IMR-90 (cell line): ENCODE measurements around the gene PAXX. TPM values are rescaled to one million over a fixed set of nuclear protein-coding genes. Genes with fewer than 3 reads are reported as not detected.
A peak's percentile ranks its signal among the peaks of the same experiment; 100 is the strongest.

Experiments used
- ATAC-seq: fragments of 200-7000 bp; cut with Tn5 transposase; 2 replicates; pipeline ENCODE4 v1.9.1; 2020; ENCODE audit warnings: low read depth, mild to moderate bottlenecking, moderate library complexity
- BruUV-seq: library from RNA; stranded (reverse); fragments of 400-500 nt; replicated peaks from 2 replicates; lab custom pipeline; 2021; lab: Mats Ljungman, UMichigan
- CTCF ChIA-PET: fragments of 300-600 bp; formaldehyde crosslinking; extraction: SDS; loops from one replicate; lab custom pipeline; 2021; ENCODE audit warnings: antibody characterized with exemption; lab: Yijun Ruan, JAX
- POLR2A ChIA-PET: fragments of 300-600 bp; sonication (Branson Sonifier 250); formaldehyde crosslinking; loops from one replicate; lab custom pipeline; 2022; ENCODE audit warnings: antibody characterized with exemption; ENCODE audit not compliant: unreplicated experiment; lab: Charles Lee
- DNase-seq: peaks from one replicate; pipeline ENCODE4 v3.0.0; 2013
- H2AFZ ChIP-seq: replicated peaks from 2 replicates; pipeline ENCODE3; 2013; ENCODE audit warnings: low read length, mild to moderate bottlenecking; ENCODE audit not compliant: poor library complexity
- H2AK5ac ChIP-seq: 2 replicates; pipeline ENCODE4 v1.6.1; 2013; ENCODE audit warnings: low read depth, low read length, inconsistent platforms
- H2AK9ac ChIP-seq: replicated peaks from 2 replicates; pipeline ENCODE3; 2013; ENCODE audit warnings: mild to moderate bottlenecking, low read depth, low read length, moderate library complexity; ENCODE audit not compliant: poor library complexity
- H2BK120ac ChIP-seq: 2 replicates; pipeline ENCODE4 v1.6.1; 2013; ENCODE audit warnings: low read depth, low read length, inconsistent platforms
- H2BK15ac ChIP-seq: 3 replicates; pipeline ENCODE4 v1.6.1; 2013; ENCODE audit warnings: low read depth, low read length, inconsistent platforms
- H2BK20ac ChIP-seq: 2 replicates; pipeline ENCODE4 v1.6.1; 2013; ENCODE audit warnings: low read depth, mild to moderate bottlenecking, inconsistent platforms, low read length, moderate library complexity
- H2BK5ac ChIP-seq: 2 replicates; pipeline ENCODE4 v1.6.1; 2013; ENCODE audit warnings: mild to moderate bottlenecking, low read depth, low read length, inconsistent platforms; ENCODE audit not compliant: poor library complexity, severe bottlenecking
- H3K14ac ChIP-seq: replicated peaks from 2 replicates; pipeline ENCODE4 v1.6.1; 2013; ENCODE audit warnings: low read depth, low read length, inconsistent platforms
- H3K18ac ChIP-seq: 2 replicates; pipeline ENCODE4 v1.6.1; 2013; ENCODE audit warnings: low read depth, low read length, control low read depth
- H3K23ac ChIP-seq: 2 replicates; pipeline ENCODE4 v1.6.1; 2013; ENCODE audit warnings: low read depth, low read length, inconsistent platforms
- H3K27ac ChIP-seq: 2 replicates; pipeline ENCODE4 v1.5.1; 2013; ENCODE audit warnings: mild to moderate bottlenecking, control low read depth, low read length; ENCODE audit not compliant: insufficient read depth
- H3K27me3 ChIP-seq: 2 replicates; pipeline ENCODE4 v1.6.1; 2013; ENCODE audit warnings: low read length; ENCODE audit not compliant: control insufficient read depth, insufficient read depth
- H3K36me3 ChIP-seq: 2 replicates; pipeline ENCODE4 v1.6.1; 2013; ENCODE audit warnings: low read length, mixed read lengths; ENCODE audit not compliant: control insufficient read depth, insufficient read depth
- H3K4ac ChIP-seq: 2 replicates; pipeline ENCODE4 v1.6.1; 2013; ENCODE audit warnings: low read depth, low read length, inconsistent platforms
- H3K4me1 ChIP-seq: 2 replicates; pipeline ENCODE4 v1.6.1; 2013; ENCODE audit warnings: low read length, mixed read lengths; ENCODE audit not compliant: control insufficient read depth, insufficient read depth
- H3K4me2 ChIP-seq: 2 replicates; pipeline ENCODE4 v1.6.1; 2013; ENCODE audit warnings: low read depth, mild to moderate bottlenecking, control low read depth, low read length, moderate library complexity
- H3K4me3 ChIP-seq: 2 replicates; pipeline ENCODE4 v1.5.1; 2013; ENCODE audit warnings: low read depth, mild to moderate bottlenecking, control low read depth, low read length, moderate library complexity; ENCODE audit not compliant: insufficient read depth
- H3K56ac ChIP-seq: 2 replicates; pipeline ENCODE4 v1.6.1; 2013; ENCODE audit warnings: low read length, inconsistent platforms; ENCODE audit not compliant: insufficient read depth; ENCODE audit errors: extremely low read depth
- H3K79me1 ChIP-seq, 2 experiments: 2 replicates each; pipeline ENCODE4 v1.6.1; 2013; ENCODE audit warnings: low read length in 2 of 2, inconsistent platforms in 1 of 2, low read depth in 1 of 2
- H3K9ac ChIP-seq: 2 replicates; pipeline ENCODE4 v1.6.1; 2013; ENCODE audit warnings: low read depth, low read length, control low read depth
- H3K9me1 ChIP-seq: 2 replicates; pipeline ENCODE4 v1.6.1; 2013; ENCODE audit warnings: low read length, inconsistent platforms; ENCODE audit not compliant: insufficient read depth
- H3K9me3 ChIP-seq: 2 replicates; pipeline ENCODE4 v1.6.1; 2013; ENCODE audit warnings: low read length; ENCODE audit not compliant: control insufficient read depth, insufficient read depth
- H4K20me1 ChIP-seq: 2 replicates; pipeline ENCODE4 v1.6.1; 2013; ENCODE audit warnings: low read length, inconsistent platforms; ENCODE audit not compliant: insufficient read depth
- H4K5ac ChIP-seq: 2 replicates; pipeline ENCODE4 v1.6.1; 2013; ENCODE audit warnings: mild to moderate bottlenecking, low read depth, low read length, control low read depth
- H4K8ac ChIP-seq, 2 experiments: 2 replicates each; pipeline ENCODE4 v1.6.1; 2013; ENCODE audit warnings: low read depth in 2 of 2, low read length in 2 of 2, control low read depth in 1 of 2, inconsistent platforms in 1 of 2
- H4K91ac ChIP-seq: 2 replicates; pipeline ENCODE4 v1.6.1; 2013; ENCODE audit warnings: low read depth, low read length, inconsistent platforms; ENCODE audit not compliant: insufficient read depth
- CEBPB ChIP-seq: IDR thresholded peaks from 2 replicates; pipeline ENCODE4 v1.6.1; 2012; ENCODE audit warnings: low read depth, low read length, improper control_type of control experiment
- FOS ChIP-seq: fragments of 150-350 bp; IDR thresholded peaks from 2 replicates; pipeline ENCODE4 v1.6.1; 2016; ENCODE audit warnings: low read depth, low read length
- MAFK ChIP-seq: IDR thresholded peaks from 2 replicates; pipeline ENCODE4 v1.6.1; 2012; ENCODE audit warnings: low read depth, low read length, improper control_type of control experiment
- MAZ ChIP-seq: IDR thresholded peaks from 2 replicates; pipeline ENCODE4 v1.6.1; 2012; ENCODE audit warnings: low read depth, mild to moderate bottlenecking, low read length, improper control_type of control experiment, moderate library complexity, borderline replicate concordance
- MXI1 ChIP-seq: IDR thresholded peaks from 2 replicates; pipeline ENCODE4 v1.6.1; 2012; ENCODE audit warnings: low read depth, mild to moderate bottlenecking, low read length, moderate library complexity, borderline replicate concordance
- NFE2L2 ChIP-seq: fragments of 150-350 bp; IDR thresholded peaks from 2 replicates; pipeline ENCODE4 v1.6.1; 2016; ENCODE audit warnings: low read depth, mild to moderate bottlenecking, low read length
- POLR2A ChIP-seq: IDR thresholded peaks from 2 replicates; pipeline ENCODE4 v1.6.1; 2012; ENCODE audit warnings: mild to moderate bottlenecking, low read depth, low read length
- RAD21 ChIP-seq: IDR thresholded peaks from 2 replicates; pipeline ENCODE4 v1.6.1; 2012; ENCODE audit warnings: low read length, improper control_type of control experiment
- RCOR1 ChIP-seq: IDR thresholded peaks from 2 replicates; pipeline ENCODE4 v1.6.1; 2012; ENCODE audit warnings: mild to moderate bottlenecking, low read length, improper control_type of control experiment; ENCODE audit not compliant: insufficient replicate concordance
- SMC3 ChIP-seq: fragments of 150-350 bp; IDR thresholded peaks from 2 replicates; pipeline ENCODE4 v1.6.1; 2016; ENCODE audit warnings: low read depth, mild to moderate bottlenecking, antibody characterized with exemption, low read length, moderate library complexity
- WGBS, 2 experiments: methylation state at CpG; one replicate each; pipeline versions ENCODE4 v1.1.5 to v1.1.7; 2013; ENCODE audit warnings: missing lambda C conversion rate in 2 of 2; ENCODE audit not compliant: insufficient read length in 1 of 2; ENCODE audit errors: extremely low coverage in 2 of 2; 5-methylcytosine and 5-hydroxymethylcytosine counted together
- dilution Hi-C: fragments of 300-500 bp; cut with HindIII; formaldehyde crosslinking; loops from one replicate; pipeline ENCODE4 v1.14.3; 2018; ENCODE audit warnings: low sequenced_read_pairs; ENCODE audit not compliant: unreplicated experiment
- in situ Hi-C: fragments of 300-500 bp; cut with MboI; formaldehyde crosslinking; loops from 3 replicates; pipeline ENCODE4 v1.14.3; 2019; ENCODE audit warnings: low sequenced_read_pairs, inconsistent platforms, mixed read lengths
- intact Hi-C: fragments of 100-400 bp; cut with micrococcal nuclease; formaldehyde crosslinking; loops from 2 replicates; pipeline ENCODE4 v1.10.0; 2022
- polyA plus RNA-seq, 3 experiments: library from polyadenylated mRNA; depleted of rRNA; stranded (reverse); fragments of >200 nt; gene quantifications; 2 replicates each; pipeline ENCODE4 v1.2.3, GENCODE V29; 2012; ENCODE audit warnings: low replicate concordance in 1 of 3
- total RNA-seq: library from RNA; depleted of rRNA; stranded (reverse); fragments of >200 nt; gene quantifications from 2 replicates; pipeline ENCODE4 v1.2.3, GENCODE V29; 2012
- TF ChIP-seq, protein P1 (sequence below): fragments of 150-350 bp; IDR thresholded peaks from 2 replicates; pipeline ENCODE4 v1.6.1; 2017; ENCODE audit warnings: mild to moderate bottlenecking, antibody characterized with exemption, low read length, low read depth
- TF ChIP-seq, protein P2 (sequence below): conservative IDR thresholded peaks from 2 replicates; pipeline ENCODE4 v1.5.1; 2012; ENCODE audit warnings: mild to moderate bottlenecking, low read depth, low read length, improper control_type of control experiment
- TF ChIP-seq, protein P3 (sequence below): fragments of 150-350 bp; IDR thresholded peaks from 2 replicates; pipeline ENCODE4 v1.6.1; 2016; ENCODE audit warnings: low read depth, mild to moderate bottlenecking, low read length, moderate library complexity, borderline replicate concordance

PAXX gene
- total and polyA plus RNA-seq, 2 of the 4 experiments (the other 2 are of a cell fraction): 5.7 to 24.6 TPM

DNA sequence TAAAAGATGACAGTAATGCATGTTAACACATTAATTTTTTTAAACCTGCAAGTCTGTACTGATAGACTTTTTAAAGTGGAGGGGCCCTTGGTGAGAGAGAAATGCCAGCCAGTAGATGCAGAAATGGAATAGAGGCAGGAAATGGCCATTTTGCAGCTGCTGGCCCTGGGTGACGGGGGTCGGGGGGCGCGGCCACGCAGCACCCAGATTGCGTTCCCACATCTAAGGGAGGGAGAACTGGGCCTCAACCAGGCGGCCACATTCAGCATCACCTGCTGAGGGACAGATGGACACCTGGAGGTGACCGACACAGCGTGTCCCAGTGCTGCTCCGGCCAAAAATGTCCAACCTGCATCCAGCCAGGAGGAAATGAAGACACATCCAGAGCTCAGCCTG lies 10.4 kb downstream of the PAXX start:
- peaks cover 13% of the 10 kb centered on the region for H3K4me1 ChIP-seq
- peaks cover 10% of the 10 kb centered on the region for H3K9me1 ChIP-seq
- no peak overlapping the region for H3K4me3 ChIP-seq
- DNase-seq (no peak), ATAC-seq (no peak)
- no peaks in the 10 kb centered on the region for H3K9me3 ChIP-seq
- no TSS peak for BruUV-seq
- no peak overlapping the region for H2BK120ac ChIP-seq
- H2BK5ac ChIP-seq: no peak overlapping the region
- H2AK9ac ChIP-seq: no peak overlapping the region
- H2BK20ac ChIP-seq: no peak overlapping the region
- WGBS, 2 experiments: 81% methylated on average over 5 of the region's 10 CpGs; no CpG with 5 or more reads in 1 of the 2 experiments
- peaks cover 8% of the 10 kb centered on the region for H4K20me1 ChIP-seq
- ChIA-PET POLR2A (no interaction called here), CTCF (no interaction called here)
- no peak overlapping the region for H3K23ac ChIP-seq
- H3K27me3 ChIP-seq: no peaks in the 10 kb centered on the region
- in situ Hi-C loops: no loop called here
- no peak overlapping the region for H4K91ac ChIP-seq
- no peak overlapping the region for H4K8ac ChIP-seq
- H3K56ac ChIP-seq: no peak overlapping the region
- TF ChIP-seq SMC3 (no peak), MXI1 (no peak), FOS (no peak), RCOR1 (no peak), POLR2A (no peak), MAZ (no peak), RAD21 (no peak), MAFK (no peak), CEBPB (no peak), NFE2L2 (no peak)
- TF ChIP-seq, protein P1, sequence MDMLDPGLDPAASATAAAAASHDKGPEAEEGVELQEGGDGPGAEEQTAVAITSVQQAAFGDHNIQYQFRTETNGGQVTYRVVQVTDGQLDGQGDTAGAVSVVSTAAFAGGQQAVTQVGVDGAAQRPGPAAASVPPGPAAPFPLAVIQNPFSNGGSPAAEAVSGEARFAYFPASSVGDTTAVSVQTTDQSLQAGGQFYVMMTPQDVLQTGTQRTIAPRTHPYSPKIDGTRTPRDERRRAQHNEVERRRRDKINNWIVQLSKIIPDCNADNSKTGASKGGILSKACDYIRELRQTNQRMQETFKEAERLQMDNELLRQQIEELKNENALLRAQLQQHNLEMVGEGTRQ: no peak
- TF ChIP-seq, protein P2, sequence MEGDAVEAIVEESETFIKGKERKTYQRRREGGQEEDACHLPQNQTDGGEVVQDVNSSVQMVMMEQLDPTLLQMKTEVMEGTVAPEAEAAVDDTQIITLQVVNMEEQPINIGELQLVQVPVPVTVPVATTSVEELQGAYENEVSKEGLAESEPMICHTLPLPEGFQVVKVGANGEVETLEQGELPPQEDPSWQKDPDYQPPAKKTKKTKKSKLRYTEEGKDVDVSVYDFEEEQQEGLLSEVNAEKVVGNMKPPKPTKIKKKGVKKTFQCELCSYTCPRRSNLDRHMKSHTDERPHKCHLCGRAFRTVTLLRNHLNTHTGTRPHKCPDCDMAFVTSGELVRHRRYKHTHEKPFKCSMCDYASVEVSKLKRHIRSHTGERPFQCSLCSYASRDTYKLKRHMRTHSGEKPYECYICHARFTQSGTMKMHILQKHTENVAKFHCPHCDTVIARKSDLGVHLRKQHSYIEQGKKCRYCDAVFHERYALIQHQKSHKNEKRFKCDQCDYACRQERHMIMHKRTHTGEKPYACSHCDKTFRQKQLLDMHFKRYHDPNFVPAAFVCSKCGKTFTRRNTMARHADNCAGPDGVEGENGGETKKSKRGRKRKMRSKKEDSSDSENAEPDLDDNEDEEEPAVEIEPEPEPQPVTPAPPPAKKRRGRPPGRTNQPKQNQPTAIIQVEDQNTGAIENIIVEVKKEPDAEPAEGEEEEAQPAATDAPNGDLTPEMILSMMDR: no peak
- TF ChIP-seq, protein P3, sequence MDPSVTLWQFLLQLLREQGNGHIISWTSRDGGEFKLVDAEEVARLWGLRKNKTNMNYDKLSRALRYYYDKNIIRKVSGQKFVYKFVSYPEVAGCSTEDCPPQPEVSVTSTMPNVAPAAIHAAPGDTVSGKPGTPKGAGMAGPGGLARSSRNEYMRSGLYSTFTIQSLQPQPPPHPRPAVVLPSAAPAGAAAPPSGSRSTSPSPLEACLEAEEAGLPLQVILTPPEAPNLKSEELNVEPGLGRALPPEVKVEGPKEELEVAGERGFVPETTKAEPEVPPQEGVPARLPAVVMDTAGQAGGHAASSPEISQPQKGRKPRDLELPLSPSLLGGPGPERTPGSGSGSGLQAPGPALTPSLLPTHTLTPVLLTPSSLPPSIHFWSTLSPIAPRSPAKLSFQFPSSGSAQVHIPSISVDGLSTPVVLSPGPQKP: no peak
- intact Hi-C loops: no loop called here
- no peak overlapping the region for H4K5ac ChIP-seq
- H2BK15ac ChIP-seq: no peak overlapping the region
- no peak overlapping the region for H3K4me2 ChIP-seq
- H3K27ac ChIP-seq: no peak overlapping the region
- no peak overlapping the region for H2AFZ ChIP-seq
- dilution Hi-C loops: no loop called here
- H3K36me3 ChIP-seq: no peaks in the 10 kb centered on the region
- no peak overlapping the region for H3K9ac ChIP-seq
- 0 out of 2 replicates have a peak overlapping the region, but pooled peaks have one; percentile 16 for H2AK5ac ChIP-seq
- H3K79me1 ChIP-seq: no peaks in the 10 kb centered on the region
- H3K4ac ChIP-seq: no peak overlapping the region
- H3K18ac ChIP-seq: no peak overlapping the region
- H3K14ac ChIP-seq: no peak overlapping the region
